ENCODE measurements around the gene OS9. TPM values are rescaled to one million over a fixed set of nuclear protein-coding genes. Genes with fewer than 3 reads are reported as not detected.
A peak's percentile ranks its signal among the peaks of the same experiment; 100 is the strongest.

OS9 gene
- total and polyA plus RNA-seq, 2 donors (not counting 3 experiments of a cell fraction or from before 2014, with no cell fraction given) = 212 to 561 TPM

DNA sequence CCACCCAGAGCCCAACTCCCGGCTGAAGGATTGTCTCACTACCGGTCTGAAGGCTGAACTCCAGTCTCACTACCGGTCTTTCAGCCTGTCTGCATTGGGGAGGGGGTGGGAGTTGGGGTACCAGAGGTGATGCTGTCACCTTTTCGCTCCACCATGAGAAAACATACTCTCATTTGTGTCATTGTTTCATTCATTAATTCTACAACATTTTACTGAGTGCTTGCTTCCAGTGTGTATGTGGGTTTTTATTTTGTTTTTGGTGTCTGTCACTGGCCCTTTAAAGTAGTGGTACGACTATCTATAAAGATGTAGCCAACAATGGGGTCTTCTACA lies 58.7 kb downstream of the OS9 start:
- Histone ChIP-seq H3K27ac (ENCODE audit: insufficient read depth, low read depth, low read length) (no peak overlapping the region), H3K4me2 (ENCODE audit: insufficient read depth, low read length) (peak overlapping the region; percentile 53), H3K36me3 (ENCODE audit: control insufficient read depth in 2 of 2, extremely low read depth in 1 of 2, insufficient read depth in 2 of 2, low read length in 2 of 2) (peaks cover 4 to 19% of the 10 kb centered on the region in 2 experiments), H3K9ac (replicated peaks; ENCODE audit: extremely low read depth, insufficient read depth, low read length) (no peak overlapping the region), H3K9me1 (replicated peaks; ENCODE audit: control insufficient read depth, extremely low read depth, insufficient read depth, low read length) (no peaks in the 10 kb centered on the region), H2AFZ (ENCODE audit: low read depth, low read length) (peak overlapping the region; percentile 19), H3K4me1 (ENCODE audit: control insufficient read depth, extremely low read depth, insufficient read depth, low read length) (peaks cover 17% of the 10 kb centered on the region), H3K4me3 (replicated peaks in 1 of 3; ENCODE audit: insufficient read depth in 1 of 3, low read depth in 1 of 3, low read length in 3 of 3) (peak overlapping the region in 2 of 3 experiments; percentile 3 to 25), H3K79me2 (ENCODE audit: control insufficient read depth, insufficient read depth, low read length) (peaks cover 19% of the 10 kb centered on the region), H3K9me3 (replicated peaks; ENCODE audit: control insufficient read depth, insufficient read depth, low read length) (no peaks in the 10 kb centered on the region), H3K27me3 (ENCODE audit: control insufficient read depth in 2 of 2, insufficient read depth in 2 of 2, low read length in 2 of 2) (peaks cover 22 to 28% of the 10 kb centered on the region in 2 experiments), H4K20me1 (replicated peaks; ENCODE audit: control insufficient read depth, extremely low read depth, insufficient read depth, low read length) (no peaks in the 10 kb centered on the region)
- ChIA-PET CTCF (interaction anchor here (0.8 to 1.2 kb wide), 2 partner anchors 12 to 26 kb away, joined by 3 to 5 read pairs; no protein-coding TSS in a partner anchor), POLR2A (no interaction called here)
- intact Hi-C loops (cut with micrococcal nuclease) (loop anchor here (1.0 kb wide), 2 partner anchors 20 to 26 kb away; partner anchors contain the start of genes EEF1AKMT3 and METTL1), dilution Hi-C loops (cut with MboI; ENCODE audit: extremely low pct_ligation_motif_present, low sequenced_read_pairs) (no loop called here)
- FAIRE-seq (no peak), DNase-seq (ENCODE audit: low read depth, low spot score) (no peak)
- BruUV-seq (replicated peaks) = no TSS peak
- TF ChIP-seq POLR2A (IDR thresholded peaks at IDR 0.05; ENCODE audit: low read depth, low read length) (peak; percentile 12), JUN (IDR thresholded peaks at IDR 0.05; ENCODE audit: borderline replicate concordance, insufficient read depth, insufficient read length, low read depth) (no peak)

DNA sequence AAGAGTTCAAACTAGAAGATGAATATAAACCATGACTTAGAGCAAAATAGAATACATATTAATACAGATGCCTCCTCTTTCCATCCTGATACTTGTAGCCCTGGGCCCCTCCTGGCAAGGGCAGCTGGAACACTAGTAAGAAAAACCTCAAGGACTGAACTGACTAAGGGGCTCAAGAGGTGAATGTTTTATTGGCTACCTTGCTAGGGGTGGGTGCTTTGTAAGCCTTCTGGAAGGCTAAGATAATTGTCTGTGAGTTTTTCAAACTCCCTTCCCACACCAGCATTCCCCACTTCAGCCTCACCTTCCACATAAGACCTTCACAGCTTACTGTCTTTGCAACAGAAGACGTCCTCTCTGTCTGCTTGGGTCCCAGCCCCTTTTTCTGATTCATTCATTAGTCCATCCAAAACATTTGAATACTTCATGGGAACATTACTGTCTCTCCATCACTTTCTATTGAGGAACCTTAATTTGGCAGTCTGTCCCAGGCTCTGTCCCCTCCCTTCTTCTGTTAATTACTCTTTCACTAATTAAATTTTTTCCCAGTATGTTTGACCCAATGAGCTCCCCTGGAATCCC lies 59.9 kb downstream of the OS9 start:
- H3K9ac ChIP-seq (replicated peaks; ENCODE audit: extremely low read depth, insufficient read depth, low read length) = no peak overlapping the region
- H3K79me2 ChIP-seq (ENCODE audit: control insufficient read depth, insufficient read depth, low read length) = peaks cover 19% of the 10 kb centered on the region
- no peak overlapping the region for H3K4me3 ChIP-seq (replicated peaks in 1 of 3; ENCODE audit: insufficient read depth in 1 of 3, low read depth in 1 of 3, low read length in 3 of 3)
- H3K4me2 ChIP-seq (ENCODE audit: insufficient read depth, low read length) = no peak overlapping the region
- H3K36me3 ChIP-seq (ENCODE audit: control insufficient read depth in 2 of 2, extremely low read depth in 1 of 2, insufficient read depth in 2 of 2, low read length in 2 of 2) = peaks cover 0 to 14% of the 10 kb centered on the region in 2 experiments
- H3K27me3 ChIP-seq (ENCODE audit: control insufficient read depth in 2 of 2, insufficient read depth in 2 of 2, low read length in 2 of 2) = peaks cover 25 to 33% of the 10 kb centered on the region in 2 experiments
- no peaks in the 10 kb centered on the region for H3K9me1 ChIP-seq (replicated peaks; ENCODE audit: control insufficient read depth, extremely low read depth, insufficient read depth, low read length)
- DNase-seq (ENCODE audit: low read depth, low spot score) = no peak
- no peak for FAIRE-seq
- no peak overlapping the region for H2AFZ ChIP-seq (ENCODE audit: low read depth, low read length)
- no peak overlapping the region for H3K27ac ChIP-seq (ENCODE audit: insufficient read depth, low read depth, low read length)
- no peaks in the 10 kb centered on the region for H4K20me1 ChIP-seq (replicated peaks; ENCODE audit: control insufficient read depth, extremely low read depth, insufficient read depth, low read length)
- intact Hi-C loops (cut with micrococcal nuclease) (no loop called here), dilution Hi-C loops (cut with MboI; ENCODE audit: extremely low pct_ligation_motif_present, low sequenced_read_pairs) (no loop called here)
- peaks cover 17% of the 10 kb centered on the region for H3K4me1 ChIP-seq (ENCODE audit: control insufficient read depth, extremely low read depth, insufficient read depth, low read length)
- CTCF ChIA-PET = no interaction called here
- H3K9me3 ChIP-seq (replicated peaks; ENCODE audit: control insufficient read depth, insufficient read depth, low read length) = no peaks in the 10 kb centered on the region
- no TSS peak for BruUV-seq (replicated peaks)
- POLR2A ChIA-PET = no interaction called here
- TF ChIP-seq CTCF (IDR thresholded peaks at IDR 0.05; ENCODE audit: extremely low read depth in 1 of 2, insufficient read depth in 1 of 2, low read depth in 1 of 2, low read length in 2 of 2) (no peak), POLR2AphosphoS5 (IDR thresholded peaks at IDR 0.05; ENCODE audit: insufficient read depth, low read depth, low read length) (no peak), GATA2 (IDR thresholded peaks at IDR 0.05; ENCODE audit: insufficient read depth, insufficient read length, low read depth, low read length) (no peak), MYC (IDR thresholded peaks at IDR 0.05; ENCODE audit: low read depth, low read length) (no peak), POLR2A (IDR thresholded peaks at IDR 0.05; ENCODE audit: low read depth, low read length) (no peak), EZH2 (IDR thresholded peaks at IDR 0.05; ENCODE audit: borderline replicate concordance, low read depth, low read length, severe bottlenecking) (no peak), FOS (IDR thresholded peaks at IDR 0.05; ENCODE audit: borderline replicate concordance, insufficient read depth, low read length) (no peak), MAX (IDR thresholded peaks at IDR 0.05; ENCODE audit: insufficient read depth, insufficient read length) (no peak), JUN (IDR thresholded peaks at IDR 0.05; ENCODE audit: borderline replicate concordance, insufficient read depth, insufficient read length, low read depth) (no peak)
